Fibroblast of pulmonary artery (primary cell): ENCODE data around the gene SHFL.

Source experiments
- DNase-seq: peaks from one replicate; pipeline ENCODE4 v3.0.0-alpha.2; 2010; ENCODE audit warnings: low read depth
- H3K4me3 ChIP-seq: replicated peaks from 2 replicates; pipeline ENCODE4 v1.5.1; 2011; ENCODE audit warnings: low read depth, mild to moderate bottlenecking, control low read depth, low read length, moderate library complexity
- TF ChIP-seq, protein P1 (sequence below): IDR thresholded peaks from 2 replicates; pipeline ENCODE4 v1.5.1; 2011; ENCODE audit warnings: mild to moderate bottlenecking, control low read depth, low read length, inconsistent platforms; ENCODE audit errors: missing control alignments

SHFL gene

DNA sequence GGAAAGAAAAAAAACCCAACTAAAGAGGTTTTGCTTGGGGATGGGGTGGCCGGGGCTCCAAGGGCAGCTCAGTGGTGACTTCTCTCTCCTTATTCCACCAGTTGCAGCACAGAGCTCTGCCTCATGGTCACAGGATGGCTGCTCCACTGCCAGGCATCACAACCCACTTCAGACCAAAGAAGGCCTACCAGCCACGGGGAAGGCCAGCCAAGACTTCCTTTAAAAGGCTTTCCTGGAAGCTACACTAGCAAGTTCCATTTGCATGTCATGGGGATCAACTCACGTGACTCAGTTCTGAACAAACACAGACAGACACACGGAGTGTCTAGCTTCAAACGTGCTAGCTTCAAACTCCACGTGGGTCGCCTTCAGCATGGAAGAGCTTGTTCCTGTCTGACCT lies 46.8 kb downstream of the SHFL start:
- no peak overlapping the region for H3K4me3 ChIP-seq
- DNase-seq: no peak
- TF ChIP-seq, protein P1, sequence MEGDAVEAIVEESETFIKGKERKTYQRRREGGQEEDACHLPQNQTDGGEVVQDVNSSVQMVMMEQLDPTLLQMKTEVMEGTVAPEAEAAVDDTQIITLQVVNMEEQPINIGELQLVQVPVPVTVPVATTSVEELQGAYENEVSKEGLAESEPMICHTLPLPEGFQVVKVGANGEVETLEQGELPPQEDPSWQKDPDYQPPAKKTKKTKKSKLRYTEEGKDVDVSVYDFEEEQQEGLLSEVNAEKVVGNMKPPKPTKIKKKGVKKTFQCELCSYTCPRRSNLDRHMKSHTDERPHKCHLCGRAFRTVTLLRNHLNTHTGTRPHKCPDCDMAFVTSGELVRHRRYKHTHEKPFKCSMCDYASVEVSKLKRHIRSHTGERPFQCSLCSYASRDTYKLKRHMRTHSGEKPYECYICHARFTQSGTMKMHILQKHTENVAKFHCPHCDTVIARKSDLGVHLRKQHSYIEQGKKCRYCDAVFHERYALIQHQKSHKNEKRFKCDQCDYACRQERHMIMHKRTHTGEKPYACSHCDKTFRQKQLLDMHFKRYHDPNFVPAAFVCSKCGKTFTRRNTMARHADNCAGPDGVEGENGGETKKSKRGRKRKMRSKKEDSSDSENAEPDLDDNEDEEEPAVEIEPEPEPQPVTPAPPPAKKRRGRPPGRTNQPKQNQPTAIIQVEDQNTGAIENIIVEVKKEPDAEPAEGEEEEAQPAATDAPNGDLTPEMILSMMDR: no peak

DNA sequence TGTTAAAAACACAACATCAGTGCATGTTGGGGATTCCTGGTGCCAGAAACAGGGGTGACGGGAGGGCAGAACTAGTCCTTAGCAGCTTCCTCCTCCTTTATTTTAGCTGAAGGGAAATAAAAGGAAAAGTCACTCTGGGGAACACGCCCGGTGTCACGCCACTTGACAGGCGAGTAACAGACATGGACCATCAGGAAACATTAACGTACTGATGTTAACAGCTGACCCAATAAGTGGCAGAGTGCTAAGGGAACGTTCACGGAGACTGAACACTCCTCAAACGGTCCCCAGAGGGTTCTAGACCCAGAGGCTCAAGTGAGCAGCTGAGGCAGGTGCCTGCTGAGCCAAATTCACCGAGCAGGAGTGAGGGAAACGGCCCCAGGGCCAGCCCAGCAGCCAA lies 47.5 kb downstream of the SHFL start:
- H3K4me3 ChIP-seq: no peak overlapping the region

DNA sequence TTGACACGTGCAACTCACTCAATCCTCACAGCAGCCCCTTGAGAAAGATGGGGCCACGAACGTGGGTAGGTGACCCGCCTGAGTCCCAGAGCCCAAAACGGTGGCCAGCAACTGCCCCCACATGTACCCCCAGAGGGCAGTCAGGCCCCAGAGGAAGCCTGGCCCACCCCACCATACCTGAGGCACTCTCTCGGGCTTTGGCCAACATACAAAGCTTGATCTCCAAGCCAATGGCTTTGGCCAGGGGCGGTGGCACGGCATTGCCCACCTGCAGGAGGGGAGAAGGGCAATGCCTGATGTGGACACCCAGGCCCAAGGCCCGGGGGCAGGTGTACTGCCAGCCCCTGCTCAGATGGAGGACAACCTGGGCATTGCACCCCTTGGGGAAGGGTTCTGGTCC lies 47.9 kb downstream of the SHFL start:
- H3K4me3 ChIP-seq: no peak overlapping the region
- DNase-seq: no peak

More for the DNA sequence above, 47.5 kb downstream of the SHFL start:
- DNase-seq: no peak
- TF ChIP-seq, protein P1: no peak

DNA sequence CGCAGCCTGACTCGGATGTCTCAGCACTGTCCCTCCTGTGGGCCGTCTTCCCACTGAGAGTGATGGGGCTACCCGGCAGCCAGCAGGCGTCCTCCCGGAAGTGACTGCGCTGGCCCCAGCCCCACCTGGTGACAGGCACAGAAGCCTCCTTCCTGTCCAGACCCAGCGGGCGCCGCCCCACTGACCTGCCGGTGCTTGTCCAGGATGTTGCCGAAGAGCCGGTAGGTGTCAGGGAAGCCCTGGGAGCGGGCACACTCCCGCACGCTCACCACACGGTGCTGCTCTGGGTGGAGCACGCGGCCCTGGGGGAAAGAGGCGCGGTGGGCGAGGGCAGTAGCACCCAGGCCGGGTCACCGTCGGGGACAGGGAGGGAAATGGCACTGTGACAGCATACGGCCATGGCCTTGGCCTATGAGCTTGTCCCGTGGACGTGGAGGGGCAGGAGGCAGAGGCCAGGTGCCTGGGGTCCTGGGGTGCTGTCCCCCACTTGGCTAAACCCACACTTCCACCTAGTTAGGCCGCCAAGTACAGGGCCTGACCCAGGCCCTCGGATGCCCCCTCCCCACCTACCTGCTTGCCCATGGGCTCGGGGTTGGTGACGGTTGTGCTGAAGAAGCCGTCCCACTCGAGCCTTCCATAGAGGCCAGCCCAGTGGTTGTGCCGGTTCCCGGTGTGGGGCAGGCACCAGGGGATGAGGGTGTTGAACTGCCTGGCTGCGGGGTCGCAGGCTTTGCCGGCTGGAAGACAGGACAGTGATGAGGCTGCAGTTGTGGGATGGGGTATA lies 49.6 kb downstream of the SHFL start:
- DNase-seq: no peak
- TF ChIP-seq, protein P1: no peak
- H3K4me3 ChIP-seq: no peak overlapping the region

More for the DNA sequence above, 47.9 kb downstream of the SHFL start:
- TF ChIP-seq, protein P1: no peak

DNA sequence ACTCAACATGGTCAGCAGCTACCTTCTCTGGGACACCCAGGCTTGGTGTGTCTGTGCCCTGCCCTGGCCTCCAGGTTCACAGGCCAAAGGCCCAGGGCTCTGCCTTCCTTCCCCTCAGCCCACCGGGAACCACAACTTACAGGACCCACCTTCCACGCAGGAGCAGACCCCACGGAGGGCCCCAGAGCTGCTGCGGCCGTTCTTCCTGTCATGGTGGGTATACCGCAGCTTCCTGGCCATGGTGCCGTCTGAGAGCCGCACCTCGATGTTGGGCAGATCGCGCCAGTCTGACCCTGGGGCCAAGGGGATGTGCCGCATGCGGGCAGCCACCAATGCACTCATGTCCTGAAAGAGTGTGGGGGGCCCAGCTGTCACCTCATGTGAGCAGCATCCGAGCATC lies 50.8 kb downstream of the SHFL start:
- TF ChIP-seq, protein P1: no peak
- DNase-seq: no peak
- no peak overlapping the region for H3K4me3 ChIP-seq

DNA sequence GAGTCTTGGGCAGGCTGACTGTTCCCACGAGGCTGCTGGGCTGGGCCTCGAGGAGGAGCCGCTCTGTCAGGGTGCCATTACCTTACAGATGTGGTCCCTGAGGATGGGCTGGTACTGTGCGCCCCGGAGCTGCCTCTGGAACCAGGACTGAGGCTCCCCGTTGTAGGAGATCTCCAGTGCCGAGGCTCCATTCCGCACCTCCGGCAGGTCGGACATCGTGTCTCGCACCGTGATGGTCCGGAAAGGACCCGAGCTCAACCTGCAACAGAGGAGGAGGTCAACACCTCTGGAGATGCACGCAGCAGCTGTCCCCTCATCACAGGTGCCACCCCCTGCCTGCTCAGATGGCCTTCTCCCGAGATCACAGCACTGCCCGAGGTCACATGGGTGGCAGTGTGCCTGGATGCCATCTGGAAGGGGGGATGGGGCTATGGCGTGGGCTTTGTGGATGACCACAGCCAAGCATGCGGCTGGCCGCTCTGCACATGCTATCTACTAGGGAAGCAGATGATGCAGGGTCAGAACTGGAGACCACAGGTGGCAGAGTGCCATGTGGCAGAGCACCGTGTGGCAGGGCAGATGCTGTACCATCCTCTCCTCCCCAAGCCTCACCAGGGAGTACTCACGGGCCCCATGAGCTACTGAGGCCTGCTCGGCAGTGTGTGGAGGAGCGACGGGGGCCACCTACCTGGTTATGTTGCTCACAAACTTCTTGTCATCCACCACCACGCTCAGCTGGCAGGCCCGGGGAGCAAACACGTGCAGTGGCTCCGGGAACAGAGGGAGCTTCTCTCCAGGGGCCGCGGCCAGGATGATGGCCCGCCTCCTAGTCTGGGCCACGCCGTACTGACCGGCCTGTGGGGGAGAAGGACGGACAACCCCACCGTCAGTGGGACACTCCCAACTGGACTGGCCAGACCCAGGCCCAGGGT lies 51.9 kb downstream of the SHFL start:
- no peak for DNase-seq
- TF ChIP-seq, protein P1: no peak
- no peak overlapping the region for H3K4me3 ChIP-seq
